GM19372 (cell line): ENCODE data around the gene ANKUB1.

Experiments
- ATAC-seq: cut with Tn5 transposase; IDR thresholded peaks from one replicate; pipeline ENCODE4 v1.9.1; 2021; ENCODE audit warnings: mild to moderate bottlenecking, low read depth, moderate library complexity; ENCODE audit not compliant: unreplicated experiment

ANKUB1 gene

GRCh38 chr3:149767720-149768119 lies 24.6 kb downstream of the ANKUB1 start:
- ATAC-seq = no peak

GRCh38 chr3:149765762-149766334 lies 26.5 kb downstream of the ANKUB1 start:
- no peak for ATAC-seq

- ATAC-seq = no peak
Measured at GRCh38 chr3:149764302-149764701, 28.1 kb downstream of the ANKUB1 start.

GRCh38 chr3:149763565-149764195 lies 28.7 kb downstream of the ANKUB1 start:
- no peak for ATAC-seq

GRCh38 chr3:149753717-149754116 lies 38.6 kb downstream of the ANKUB1 start:
- ATAC-seq = no peak

- ATAC-seq = no peak
Measured at GRCh38 chr3:149752788-149753136, 39.6 kb downstream of the ANKUB1 start.

- ATAC-seq = peak; percentile 99
Measured at GRCh38 chr3:149752051-149752787, 40.1 kb downstream of the ANKUB1 start, which contains the start of gene COMMD2. Gene COMMD2, minus strand, starts transcription at chr3:149752489. Its CDS starts 45 bp downstream, at chr3:149752444.

- no peak for ATAC-seq
Measured at GRCh38 chr3:149751551-149751950, 40.8 kb downstream of the ANKUB1 start.

GRCh38 chr3:149744606-149745005 lies 47.7 kb downstream of the ANKUB1 start:
- ATAC-seq = no peak

- no peak for ATAC-seq
Measured at GRCh38 chr3:149744151-149744550, 48.2 kb downstream of the ANKUB1 start.

GRCh38 chr3:149739396-149739795 lies 53.0 kb downstream of the ANKUB1 start:
- no peak for ATAC-seq

- no peak for ATAC-seq
Measured at GRCh38 chr3:149738876-149739275, 53.5 kb downstream of the ANKUB1 start.

GRCh38 chr3:149736953-149737205 lies 55.5 kb downstream of the ANKUB1 start:
- no peak for ATAC-seq

GRCh38 chr3:149736175-149736952 lies 56.0 kb downstream of the ANKUB1 start:
- ATAC-seq = no peak

GRCh38 chr3:149732234-149732633 lies 60.1 kb downstream of the ANKUB1 start:
- no peak for ATAC-seq

GRCh38 chr3:149727656-149728055 lies 64.7 kb downstream of the ANKUB1 start:
- no peak for ATAC-seq

- no peak for ATAC-seq
Measured at GRCh38 chr3:149726716-149727407, 65.5 kb downstream of the ANKUB1 start.

- no peak for ATAC-seq
Measured at GRCh38 chr3:149723781-149724180, 68.6 kb downstream of the ANKUB1 start.

GRCh38 chr3:149720918-149721317 lies 71.4 kb downstream of the ANKUB1 start:
- no peak for ATAC-seq

GRCh38 chr3:149717391-149718056 lies 74.8 kb downstream of the ANKUB1 start:
- no peak for ATAC-seq
